Psoas muscle (tissue), 8 donors: ENCODE results near the gene AATF. TPM values are rescaled to one million over a fixed set of nuclear protein-coding genes. Genes with fewer than 3 reads are reported as not detected.

Experiments
- ATAC-seq, 4 donors: fragments of 200-7000 bp; cut with Tn5 transposase; one replicate each; pipeline ENCODE4 v1.9.1; 2020; ENCODE audit warnings: moderate library complexity in 3 of 4, mild to moderate bottlenecking in 2 of 4
- DNase-seq, 2 donors: peaks; one replicate each; pipeline ENCODE4 v3.0.0-alpha.2; 2020
- H3K27ac ChIP-seq: fragments of 200-600 bp; one replicate; pipeline ENCODE4 v1.8.0; 2022
- H3K27me3 ChIP-seq, 3 donors: fragments of 200-600 bp in 1 of 3; one replicate each; pipeline versions ENCODE4 v1.6.1 to v1.8.0; 2013 to 2022; ENCODE audit warnings: low read length in 2 of 3, mild to moderate bottlenecking in 2 of 3, moderate library complexity in 1 of 3; ENCODE audit not compliant: insufficient read depth in 3 of 3
- H3K36me3 ChIP-seq, 2 donors: fragments of 200-600 bp in 1 of 2; one replicate each; pipeline versions ENCODE4 v1.6.1 to v1.8.0; 2013 to 2022; ENCODE audit warnings: low read depth in 1 of 2, mild to moderate bottlenecking in 1 of 2, moderate library complexity in 1 of 2; ENCODE audit not compliant: insufficient read depth in 1 of 2
- H3K4me1 ChIP-seq: fragments of 200-600 bp; one replicate; pipeline ENCODE4 v1.8.0; 2022
- H3K4me3 ChIP-seq: fragments of 200-600 bp; one replicate; pipeline ENCODE4 v1.8.0; 2022; ENCODE audit warnings: mild to moderate bottlenecking
- H3K9me3 ChIP-seq: fragments of 200-600 bp; one replicate; pipeline ENCODE4 v1.8.0; 2022
- CTCF ChIP-seq: fragments of 200-600 bp; IDR thresholded peaks from one replicate; pipeline ENCODE4 v1.8.0; 2022; ENCODE audit warnings: antibody characterized with exemption
- WGBS, 3 donors: extraction: QIAGEN DNeasy Blood & Tissue Kit; methylation state at CpG; one replicate each; pipeline versions ENCODE4 v1.1.6 to v1.1.7; 2013; 5-methylcytosine and 5-hydroxymethylcytosine counted together
- intact Hi-C, 2 donors: fragments of 100-400 bp; cut with DNase I; formaldehyde crosslinking; loops; one replicate each; pipeline versions ENCODE4 v1.11.0 to v1.14.2; 2022
- polyA plus RNA-seq, 3 donors: library from polyadenylated mRNA; stranded (reverse); fragments of 200-250 nt; gene quantifications; one replicate each; pipeline ENCODE4 v1.2.3, GENCODE V29; 2013
- total RNA-seq, 4 donors: library from RNA; stranded (reverse); fragmentation: NEBNext Ultra II Directional in 2 of 4; extraction: Animal tissue kit (Norgen Biotek cat#: 25700) in 2 of 4; gene quantifications; one replicate each; pipeline versions ENCODE4 v1.2.1 to v1.2.4, GENCODE V29; 2021 to 2023
- donor health status: healthy with polysubstance abuse.
- donor health status: DM: no; HTN: no; CAD: no; lungs with moderate emphysema.
- donor health status: Bipolar disorder and iron deficiency.
- donor health status: healthy.
- donor health status: DM: yes; HTN: yes; CAD: no.
- donor health status: DM: no; HTN: no; CAD: no.
- donor health status: DM: no; HTN: no; CAD: no.
- donor health status: DM: yes; HTN: yes; CAD: no.

The AATF gene
- total and polyA plus RNA-seq, 7 donors, result 23.5 to 54.8 (median 40.6) TPM

GRCh38 chr17:37106049-37106448, 157.3 kb downstream of the AATF start:
- Histone ChIP-seq H3K27me3 (no peaks in the 10 kb centered on the region), H3K36me3 (peaks cover 0 to 65% of the 10 kb centered on the region in 2 donors), H3K4me1 (no peaks in the 10 kb centered on the region), H3K27ac (no peak overlapping the region), H3K9me3 (no peaks in the 10 kb centered on the region), H3K4me3 (no peak overlapping the region)
- ATAC-seq (no peak), DNase-seq (no peak)
- 95 to 100% (median 99%) methylated on average over 1 of the region's 1 CpG for WGBS, 3 donors
- intact Hi-C loops, result no loop called here
- no peak for TF ChIP-seq CTCF

Other genes with a start within 250 kb of the AATF start
- gene LHX1, start 11.5 kb upstream of the AATF start, total RNA-seq, result not detected
- not detected for gene LHX1, start 11.5 kb upstream of the AATF start, polyA plus RNA-seq